Left renal pelvis (tissue), 4 donors: Measurements from ENCODE around the gene PARD3B. TPM values are rescaled to one million over a fixed set of nuclear protein-coding genes. Genes with fewer than 3 reads are reported as not detected.

Experiments
- DNase-seq, 4 donors: peaks; one replicate each; pipeline ENCODE4 v3.0.0-alpha.2; 2013; ENCODE audit warnings: low read depth in 4 of 4, low spot score in 3 of 4
- polyA plus RNA-seq, 4 donors: library from polyadenylated mRNA; unstranded; fragments of 120-200 nt; gene quantifications; one replicate each; pipeline ENCODE4 v1.2.1, GENCODE V29; 2013; ENCODE audit not compliant: insufficient read length in 4 of 4

Gene PARD3B
- polyA plus RNA-seq, 4 donors, result 22.6 to 39.0 (median 35.4) TPM

DNA sequence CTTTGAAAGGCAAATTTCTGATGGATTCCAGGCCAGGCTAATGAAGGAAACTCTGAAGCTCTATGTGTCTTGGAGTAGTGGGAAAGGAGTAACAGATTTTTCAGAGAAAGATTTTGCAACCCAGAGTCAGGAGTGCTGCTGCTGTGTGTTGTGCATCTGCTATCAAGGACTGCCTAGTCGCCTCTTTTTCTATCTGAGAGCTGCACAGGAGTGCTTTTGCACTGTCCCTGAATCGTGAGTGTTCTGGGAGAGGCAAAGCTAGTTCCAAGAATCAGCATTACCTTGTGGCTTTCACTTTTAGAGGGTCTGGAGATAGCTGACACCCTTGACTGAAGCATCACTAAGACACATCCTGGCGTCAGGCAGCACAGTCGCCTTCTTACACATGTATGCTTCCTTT, 336.4 kb downstream of the PARD3B start:
- DNase-seq, result no peak

DNA sequence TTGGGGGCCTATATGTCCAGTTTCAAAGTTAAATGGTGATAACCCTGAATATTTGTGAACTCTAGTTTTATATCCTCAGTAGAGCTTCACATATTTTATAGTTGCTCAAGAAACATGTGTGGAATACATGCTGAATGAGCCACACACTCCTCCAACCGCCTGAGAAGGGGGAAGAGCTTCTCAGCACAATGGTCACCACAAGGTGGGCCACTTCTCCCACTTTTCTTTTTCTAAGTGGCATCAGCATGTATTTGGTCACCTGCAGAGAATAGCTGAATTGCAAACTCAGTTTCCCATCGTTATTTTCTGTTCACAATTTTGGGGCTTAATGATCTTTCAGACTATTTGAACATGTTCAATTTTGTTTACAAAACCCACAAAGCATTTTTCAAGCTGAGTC, 340.5 kb downstream of the PARD3B start:
- DNase-seq, result no peak

DNA sequence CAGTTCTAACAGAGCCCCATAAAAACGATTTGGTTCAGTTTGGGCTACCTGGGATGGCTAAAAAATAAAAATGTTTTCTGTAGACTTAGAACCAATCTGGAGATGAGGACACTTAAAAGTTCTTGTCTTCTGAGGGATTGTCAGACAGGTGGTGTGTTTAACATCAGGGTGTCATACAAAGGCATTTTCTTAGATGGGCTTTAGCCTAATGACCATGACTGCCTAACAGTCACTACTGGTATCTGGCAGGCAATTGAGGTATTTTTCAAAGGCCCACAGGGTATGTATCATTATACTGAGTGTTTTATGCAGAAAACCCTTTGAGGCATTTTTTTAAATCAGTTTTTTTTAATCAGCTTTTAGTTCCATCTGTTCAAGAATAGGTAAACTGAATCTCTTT, 341.4 kb downstream of the PARD3B start:
- DNase-seq, result no peak

DNA sequence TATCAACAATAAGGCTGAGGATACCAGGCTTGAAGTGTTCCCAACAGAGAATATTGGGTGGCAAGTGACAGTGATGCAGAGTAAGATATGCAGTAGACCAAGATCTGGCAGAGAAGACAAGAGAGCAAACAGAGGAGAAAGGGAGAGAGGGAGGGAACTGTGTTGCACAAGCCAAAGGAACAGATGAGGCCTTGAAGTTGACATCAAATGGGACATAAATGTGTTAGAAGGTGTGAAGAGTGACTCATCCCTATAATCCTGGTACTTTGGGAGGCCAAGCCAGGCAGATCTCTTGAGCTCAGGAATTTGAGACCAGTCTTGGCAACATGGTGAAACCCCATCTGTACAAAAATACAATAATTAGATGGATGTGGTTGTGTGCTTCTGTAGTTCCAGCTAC, 342.9 kb downstream of the PARD3B start:
- DNase-seq, result no peak

DNA sequence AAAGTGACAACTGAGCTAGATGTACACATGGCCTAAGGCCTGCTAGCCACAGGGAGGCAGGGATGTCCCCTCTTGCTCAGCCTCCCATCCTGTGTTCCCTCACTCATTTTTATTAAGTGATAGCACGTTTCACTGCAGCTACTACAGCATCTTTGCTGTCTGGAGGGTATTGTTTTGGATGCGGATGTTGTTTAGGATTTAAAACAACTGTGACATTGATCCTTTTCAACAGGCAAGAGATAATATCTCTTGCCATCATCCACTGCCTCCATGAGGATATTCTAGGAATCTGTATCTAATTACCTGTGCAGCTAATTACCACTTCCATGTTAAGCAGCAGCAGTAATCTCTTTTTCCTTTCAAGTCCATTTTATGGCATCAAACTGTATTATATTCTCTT, 345.4 kb downstream of the PARD3B start:
- DNase-seq, result no peak

DNA sequence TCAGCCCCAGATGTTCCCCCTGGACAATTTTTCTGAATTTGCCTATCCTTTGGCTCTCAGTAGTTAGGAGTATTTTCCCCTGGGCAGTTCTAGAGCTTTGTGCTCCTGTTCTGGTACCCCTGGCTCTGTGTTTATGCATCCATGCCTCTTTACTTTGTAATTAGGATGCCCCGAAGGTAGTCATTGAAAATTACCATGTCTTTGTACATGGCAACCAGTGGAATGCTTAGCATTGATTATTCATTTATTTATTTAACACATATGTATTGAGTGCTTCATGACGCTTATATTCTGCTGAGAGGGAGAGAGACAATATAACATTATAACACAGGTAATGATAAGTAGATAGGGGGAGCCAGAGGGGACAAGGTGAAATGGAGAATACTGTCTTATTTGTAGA, 346.5 kb downstream of the PARD3B start:
- no peak for DNase-seq

DNA sequence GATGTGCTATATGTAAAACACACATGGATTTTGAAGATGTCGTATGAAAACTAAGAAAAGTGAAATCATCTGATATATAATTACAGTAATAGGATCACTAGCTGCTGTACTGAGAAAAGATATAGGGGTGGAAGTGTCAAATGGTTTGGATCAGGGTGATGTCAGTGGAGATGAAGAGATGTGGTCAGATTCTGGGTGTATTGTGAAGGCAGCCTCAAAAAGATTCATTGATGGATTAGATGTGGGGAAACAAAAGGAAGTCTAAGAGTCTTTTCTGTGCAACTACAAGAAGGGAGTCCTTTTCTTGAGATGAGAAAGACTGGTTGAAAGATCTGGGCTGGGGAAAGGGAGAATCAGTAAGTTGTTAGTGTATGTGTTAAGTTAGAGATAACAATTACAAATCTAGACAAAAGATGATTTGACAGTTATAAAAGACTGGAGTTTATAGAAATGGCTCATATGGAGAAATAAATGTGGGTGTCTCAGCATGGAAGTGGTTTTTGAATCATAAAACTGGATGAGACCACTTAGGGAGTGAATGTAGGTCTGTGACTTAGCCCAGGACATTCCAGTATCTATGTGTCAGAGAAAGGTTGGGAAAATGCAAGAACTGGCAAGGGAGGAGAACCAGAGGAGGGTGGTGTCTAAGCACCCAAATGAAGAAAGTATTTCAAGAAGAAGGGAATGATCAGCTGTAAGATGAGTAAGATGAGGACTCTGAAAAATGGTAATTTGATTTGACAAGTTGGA, 347.4 kb downstream of the PARD3B start:
- DNase-seq, result no peak

DNA sequence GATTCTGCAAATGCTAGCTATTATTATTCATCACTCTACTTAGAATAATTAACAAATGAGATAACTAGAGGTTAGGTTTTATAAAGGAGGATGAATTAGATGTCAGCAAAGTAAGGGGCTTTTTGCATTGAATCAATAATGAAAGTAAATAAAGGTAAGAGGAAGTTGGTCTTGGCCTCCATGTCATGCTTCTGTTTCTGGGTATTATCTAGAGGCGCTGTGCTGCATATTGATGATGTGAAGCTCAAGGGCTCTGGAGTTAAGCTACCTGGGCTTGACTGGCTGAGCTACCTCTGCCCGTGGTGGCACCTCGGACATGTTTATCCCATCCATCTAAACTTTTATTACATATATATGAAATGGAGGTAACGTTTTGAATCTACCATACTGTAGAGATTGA, 350.9 kb downstream of the PARD3B start:
- no peak for DNase-seq

DNA sequence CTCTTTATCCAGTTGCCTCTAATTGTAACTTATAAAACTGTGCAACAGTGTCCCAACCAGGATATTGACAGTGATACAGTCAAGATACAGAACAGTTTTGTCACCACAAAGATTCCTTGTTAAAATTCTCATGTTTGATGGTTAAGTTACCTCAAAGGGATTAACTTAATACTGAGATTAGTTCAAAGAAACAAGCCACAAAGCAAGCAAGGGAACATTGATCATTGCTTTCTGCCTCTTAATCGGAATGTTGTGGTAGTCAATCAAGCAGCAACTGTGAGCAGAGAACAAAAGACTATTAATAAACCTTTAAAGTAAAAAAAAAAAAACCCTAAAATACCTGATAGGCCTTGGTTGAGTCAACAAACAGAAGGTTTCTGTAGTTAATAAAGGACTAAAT, 352.3 kb downstream of the PARD3B start:
- DNase-seq, result no peak

DNA sequence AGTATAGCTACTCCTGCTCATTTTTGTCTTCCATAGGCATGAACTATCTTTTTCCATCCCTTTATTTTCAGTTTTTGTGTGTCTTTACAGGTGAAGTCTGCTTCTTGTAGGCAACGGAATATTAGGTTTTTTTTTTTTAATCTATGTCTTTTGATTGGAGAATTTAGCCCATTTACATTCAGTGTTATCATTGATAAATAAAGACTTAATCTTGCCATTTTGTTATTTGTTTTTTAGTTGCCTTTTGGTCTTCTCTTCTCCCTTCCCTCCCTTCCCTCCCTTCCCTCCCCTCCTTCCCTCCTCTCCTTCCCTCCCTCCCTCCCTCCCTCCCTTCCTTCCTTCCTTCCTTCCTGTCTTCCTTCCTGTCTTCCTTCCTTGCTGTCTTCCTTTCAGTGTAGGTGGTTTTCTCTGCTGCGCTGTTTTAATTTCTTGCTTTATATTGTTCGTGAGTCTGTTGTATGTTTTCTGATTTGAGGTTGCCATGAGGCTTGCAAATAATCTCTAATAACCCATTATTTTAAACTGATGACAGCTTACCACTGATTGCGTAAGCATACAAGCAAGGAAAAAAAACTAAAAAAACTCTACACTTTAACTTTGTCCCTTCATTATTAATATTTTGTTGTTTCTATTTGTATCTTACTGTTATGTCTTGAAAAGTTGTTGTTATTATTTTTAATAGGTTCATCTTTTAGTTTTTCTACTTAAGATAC, 353.8 kb downstream of the PARD3B start:
- no peak for DNase-seq

DNA sequence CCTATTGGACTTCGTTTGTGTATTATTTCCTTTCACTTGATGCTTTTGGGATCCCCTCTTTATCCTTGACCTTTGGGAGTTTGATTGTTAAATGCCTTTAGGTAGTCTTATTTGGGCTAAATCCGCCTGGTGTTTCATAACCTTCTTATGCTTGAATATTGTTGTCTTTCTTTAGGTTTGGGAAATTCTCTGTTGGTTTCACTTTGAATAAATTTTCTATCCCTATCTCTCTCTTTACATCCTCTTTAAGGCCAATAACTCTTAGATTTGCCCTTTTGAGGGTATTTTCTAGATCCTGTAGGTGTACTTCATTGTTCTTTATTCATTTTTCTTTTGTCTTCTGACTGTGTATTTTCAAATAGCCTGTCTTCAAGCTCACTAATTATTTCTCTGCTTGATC, 354.7 kb downstream of the PARD3B start:
- DNase-seq, result no peak

DNA sequence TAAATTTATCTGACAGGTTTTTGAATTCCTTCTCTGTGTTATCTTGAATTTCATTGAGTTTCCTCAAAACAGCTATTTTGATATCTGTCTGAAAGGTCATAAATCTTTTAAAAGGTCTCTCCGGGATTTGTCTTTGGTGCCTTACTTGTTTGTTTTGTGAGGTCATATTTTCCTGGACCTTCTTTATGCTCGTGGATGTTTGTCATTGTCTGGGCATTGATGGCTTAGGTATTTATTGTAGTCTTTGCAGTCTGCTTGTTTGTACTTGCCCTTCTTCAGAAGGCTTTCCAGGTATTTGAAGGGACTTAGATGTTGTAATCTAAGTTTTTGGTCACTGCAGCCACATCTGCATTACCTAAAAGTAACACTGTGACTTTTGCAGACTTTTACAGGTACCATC, 355.2 kb downstream of the PARD3B start:
- no peak for DNase-seq

DNA sequence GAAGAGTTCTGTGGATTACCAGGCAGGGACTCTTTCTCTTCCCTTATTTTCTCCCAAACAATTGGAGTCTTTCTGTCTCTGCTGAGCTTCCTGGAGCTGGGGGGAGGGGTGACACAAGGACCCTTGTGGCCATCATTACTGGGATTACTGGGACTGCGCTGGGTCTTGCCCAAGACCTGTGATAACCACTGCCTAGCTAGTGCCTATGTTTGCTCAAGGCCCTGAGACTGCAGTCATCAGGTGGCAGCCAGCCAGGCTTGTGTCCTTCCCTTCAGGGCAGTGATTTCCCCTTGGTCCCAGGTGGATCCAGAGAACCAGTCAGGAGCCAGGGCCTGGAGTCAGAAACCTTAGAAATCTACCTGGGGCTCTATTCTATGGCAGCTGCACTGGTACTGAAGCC, 355.6 kb downstream of the PARD3B start:
- DNase-seq, result no peak

DNA sequence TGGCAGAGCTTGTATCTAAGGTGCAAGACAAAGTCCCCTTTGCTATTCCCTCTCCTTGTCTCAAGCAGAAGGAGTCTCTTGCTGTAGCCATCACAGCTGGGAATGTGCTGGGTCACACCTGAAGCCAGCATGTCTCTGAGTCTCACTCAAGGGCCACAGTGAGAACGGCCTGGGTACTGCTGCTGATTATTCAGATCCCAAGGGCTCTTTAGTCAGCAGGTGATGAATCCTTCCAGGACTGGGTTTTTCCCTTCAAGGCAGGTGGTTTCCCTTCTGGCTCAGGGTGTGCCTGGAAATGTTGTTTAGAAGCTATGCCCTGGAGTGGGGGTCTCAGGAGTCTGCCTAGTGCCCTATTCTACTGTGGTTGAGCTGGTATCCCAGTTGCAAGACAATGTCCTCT, 356.3 kb downstream of the PARD3B start:
- no peak for DNase-seq

DNA sequence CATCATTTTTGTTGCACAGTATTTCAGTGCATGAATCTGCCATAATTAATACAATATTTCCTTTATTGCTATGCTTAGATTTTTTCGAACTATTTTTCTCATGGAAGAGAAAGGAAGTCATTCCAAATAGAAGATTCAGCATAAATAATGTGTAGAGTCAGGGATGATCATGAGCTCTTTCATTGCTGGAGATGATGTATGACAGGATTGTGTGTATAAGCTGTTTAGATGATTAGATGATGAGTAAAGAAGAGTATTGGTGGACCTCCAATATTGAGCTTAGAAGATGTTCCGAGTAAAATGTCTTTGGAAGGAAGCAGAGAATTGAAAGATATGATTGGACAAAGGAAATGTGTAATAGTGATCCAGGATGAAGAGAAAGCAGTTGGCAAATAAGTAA, 364.5 kb downstream of the PARD3B start:
- no peak for DNase-seq

DNA sequence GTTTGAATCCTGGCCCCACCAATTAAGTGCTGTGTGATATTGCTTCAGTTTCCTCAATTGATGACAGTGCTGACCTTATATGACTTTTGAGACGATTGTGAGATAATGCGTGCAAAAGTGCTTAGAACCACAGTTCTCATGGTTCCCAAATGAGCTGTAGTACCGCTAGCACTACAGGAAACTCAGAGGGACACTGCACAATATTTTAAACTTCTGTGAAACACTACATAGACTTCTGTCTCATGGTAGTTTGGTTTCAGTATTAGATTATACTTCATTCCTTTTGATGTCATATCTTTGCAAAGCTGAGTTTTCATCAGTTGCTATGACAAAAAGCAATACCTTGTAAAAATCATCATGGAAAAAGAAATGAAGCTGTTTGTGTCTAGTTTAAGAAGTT, 368.0 kb downstream of the PARD3B start:
- DNase-seq, result no peak

DNA sequence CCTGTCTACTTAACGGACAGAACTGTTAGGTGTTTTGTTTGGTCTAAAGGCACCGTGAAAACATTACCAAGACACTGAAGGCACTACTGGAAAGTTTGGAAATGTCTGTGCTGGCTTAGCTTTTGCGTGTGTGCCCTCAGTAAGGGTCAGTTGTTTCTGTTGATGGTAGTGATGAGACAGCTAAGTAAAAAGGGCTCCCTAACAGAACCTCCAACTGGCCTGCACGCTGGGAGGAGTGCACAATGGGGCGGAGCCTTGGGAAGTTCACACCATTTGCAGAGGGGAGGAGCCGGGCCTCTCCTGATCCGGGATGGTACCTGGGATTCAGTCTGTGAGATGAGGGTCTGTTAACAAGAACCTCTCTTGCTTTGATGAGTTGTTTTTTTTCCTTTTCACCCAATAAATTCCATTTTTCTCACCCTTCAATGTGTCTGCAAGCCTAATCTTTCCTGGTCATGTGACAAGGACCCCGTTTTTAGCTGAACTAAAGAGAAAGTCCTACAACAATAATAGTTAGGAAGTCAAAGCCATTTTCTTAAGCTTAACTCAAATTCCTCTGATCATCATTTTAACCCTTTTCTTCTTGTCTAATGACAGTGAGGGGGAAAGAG, 368.7 kb downstream of the PARD3B start:
- no peak for DNase-seq

DNA sequence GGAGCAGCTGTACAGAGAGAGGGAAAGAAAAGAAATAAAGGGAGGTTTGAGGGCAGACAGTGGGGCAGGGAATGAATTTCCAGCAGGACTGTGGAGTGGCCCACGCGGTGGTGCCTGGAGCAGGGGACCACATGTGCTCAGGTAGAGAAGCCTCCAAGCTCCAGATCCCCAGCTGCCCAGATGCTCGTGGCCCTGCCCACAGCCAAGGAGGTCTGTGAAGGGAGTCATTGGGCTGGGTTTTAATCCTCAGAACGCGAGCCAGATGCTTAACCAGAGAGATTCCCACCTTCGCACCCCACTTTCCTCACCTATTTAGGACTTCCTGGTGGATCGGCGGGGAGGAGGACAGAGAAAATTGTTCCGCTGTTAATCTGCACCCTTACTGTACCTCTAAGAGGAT, 369.4 kb downstream of the PARD3B start:
- DNase-seq, result no peak

DNA sequence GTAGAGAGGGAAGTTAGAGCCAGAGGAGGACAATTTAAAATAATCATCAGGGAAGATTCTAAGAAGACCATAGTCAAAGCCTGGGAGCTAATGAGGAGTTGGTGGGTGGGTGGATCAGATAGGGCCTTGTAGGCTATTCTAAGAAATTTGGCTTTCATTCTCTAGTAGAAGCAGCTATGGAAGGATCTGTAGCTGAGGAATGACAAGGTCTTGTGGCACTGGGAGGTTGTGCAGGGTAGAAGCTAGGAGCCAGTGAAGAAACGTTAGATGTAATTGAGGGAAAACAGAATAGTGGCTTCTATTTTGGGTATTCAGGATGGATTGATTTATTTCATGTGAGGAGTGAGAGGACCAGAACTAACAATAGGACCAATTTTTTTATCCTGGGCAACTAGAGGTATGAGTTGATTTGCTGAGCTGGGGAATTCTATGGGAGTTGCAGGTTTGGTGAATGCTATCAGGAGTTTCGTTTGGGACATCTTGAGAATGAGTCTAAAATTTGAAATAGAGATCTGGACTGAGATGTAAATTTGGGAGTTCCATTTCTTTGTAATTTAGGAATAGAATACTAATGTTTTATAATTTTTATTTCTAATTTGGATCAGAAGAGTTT, 371.9 kb downstream of the PARD3B start:
- no peak for DNase-seq

DNA sequence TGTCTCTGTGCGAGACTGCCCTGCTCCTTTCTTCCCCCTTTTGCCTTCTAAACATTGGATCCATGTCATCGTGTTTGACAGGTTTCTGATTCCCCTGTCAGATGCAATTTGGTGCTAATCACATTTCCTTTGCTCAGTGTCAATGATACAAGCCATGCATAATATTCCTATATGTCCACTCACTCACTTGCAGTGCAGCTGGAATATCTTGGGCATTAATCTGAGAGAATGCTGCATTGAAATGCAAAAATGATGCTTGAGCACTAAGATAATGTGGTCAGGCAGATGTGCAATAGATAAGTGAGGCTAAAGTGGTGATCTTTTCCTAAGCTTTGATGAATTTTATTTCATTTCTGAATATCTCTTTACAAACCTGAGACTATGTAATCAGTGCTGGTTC, 375.5 kb downstream of the PARD3B start:
- DNase-seq, result no peak

DNA sequence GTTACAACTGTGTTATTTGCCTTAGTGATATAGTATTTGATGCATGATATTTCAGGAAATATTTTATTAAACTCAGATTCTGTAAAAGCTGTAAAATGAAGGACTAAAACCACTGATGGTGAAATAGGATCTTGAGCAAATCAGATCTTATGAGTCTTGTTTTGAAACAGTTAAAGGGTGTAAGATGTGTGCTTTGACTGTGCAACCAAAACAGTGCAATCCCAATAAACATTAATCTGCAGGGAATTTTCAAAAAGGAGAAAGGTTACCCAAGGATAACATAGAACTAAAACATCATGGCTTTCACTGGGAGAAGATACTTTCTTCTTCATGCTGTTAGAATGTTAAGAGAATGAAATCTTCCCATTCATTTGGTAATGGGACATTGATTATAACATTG, 378.7 kb downstream of the PARD3B start:
- no peak for DNase-seq

DNA sequence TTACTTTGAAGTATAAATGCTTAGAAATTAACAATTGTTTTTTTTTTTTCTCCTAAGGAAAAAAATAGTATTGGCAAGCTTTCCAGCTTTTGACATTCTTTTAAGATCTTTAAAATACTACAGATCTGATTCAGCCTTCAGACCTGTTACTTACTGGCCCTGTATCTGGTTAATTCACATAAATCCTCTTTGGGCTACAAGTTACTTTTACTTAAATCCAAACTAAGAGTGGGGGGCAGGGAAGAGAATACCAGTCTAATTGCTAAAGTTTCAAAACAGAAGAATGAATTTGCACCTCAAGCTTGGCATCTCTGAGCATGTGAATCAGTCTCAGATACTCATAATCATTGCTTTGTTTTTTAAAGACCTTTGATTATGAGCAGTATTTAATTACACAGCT, 386.3 kb downstream of the PARD3B start:
- no peak for DNase-seq
